ENCODE measurements around the gene SPATS2L. TPM values are rescaled to one million over a fixed set of nuclear protein-coding genes. Genes with fewer than 3 reads are reported as not detected.

Gene SPATS2L, protein sequence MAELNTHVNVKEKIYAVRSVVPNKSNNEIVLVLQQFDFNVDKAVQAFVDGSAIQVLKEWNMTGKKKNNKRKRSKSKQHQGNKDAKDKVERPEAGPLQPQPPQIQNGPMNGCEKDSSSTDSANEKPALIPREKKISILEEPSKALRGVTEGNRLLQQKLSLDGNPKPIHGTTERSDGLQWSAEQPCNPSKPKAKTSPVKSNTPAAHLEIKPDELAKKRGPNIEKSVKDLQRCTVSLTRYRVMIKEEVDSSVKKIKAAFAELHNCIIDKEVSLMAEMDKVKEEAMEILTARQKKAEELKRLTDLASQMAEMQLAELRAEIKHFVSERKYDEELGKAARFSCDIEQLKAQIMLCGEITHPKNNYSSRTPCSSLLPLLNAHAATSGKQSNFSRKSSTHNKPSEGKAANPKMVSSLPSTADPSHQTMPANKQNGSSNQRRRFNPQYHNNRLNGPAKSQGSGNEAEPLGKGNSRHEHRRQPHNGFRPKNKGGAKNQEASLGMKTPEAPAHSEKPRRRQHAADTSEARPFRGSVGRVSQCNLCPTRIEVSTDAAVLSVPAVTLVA
- 118 to 147 TPM (median 139 TPM) in 5 replicates for total RNA-seq (2022; extraction: Qiagen RNA extraction; ENCODE audit: low read depth)

DNA sequence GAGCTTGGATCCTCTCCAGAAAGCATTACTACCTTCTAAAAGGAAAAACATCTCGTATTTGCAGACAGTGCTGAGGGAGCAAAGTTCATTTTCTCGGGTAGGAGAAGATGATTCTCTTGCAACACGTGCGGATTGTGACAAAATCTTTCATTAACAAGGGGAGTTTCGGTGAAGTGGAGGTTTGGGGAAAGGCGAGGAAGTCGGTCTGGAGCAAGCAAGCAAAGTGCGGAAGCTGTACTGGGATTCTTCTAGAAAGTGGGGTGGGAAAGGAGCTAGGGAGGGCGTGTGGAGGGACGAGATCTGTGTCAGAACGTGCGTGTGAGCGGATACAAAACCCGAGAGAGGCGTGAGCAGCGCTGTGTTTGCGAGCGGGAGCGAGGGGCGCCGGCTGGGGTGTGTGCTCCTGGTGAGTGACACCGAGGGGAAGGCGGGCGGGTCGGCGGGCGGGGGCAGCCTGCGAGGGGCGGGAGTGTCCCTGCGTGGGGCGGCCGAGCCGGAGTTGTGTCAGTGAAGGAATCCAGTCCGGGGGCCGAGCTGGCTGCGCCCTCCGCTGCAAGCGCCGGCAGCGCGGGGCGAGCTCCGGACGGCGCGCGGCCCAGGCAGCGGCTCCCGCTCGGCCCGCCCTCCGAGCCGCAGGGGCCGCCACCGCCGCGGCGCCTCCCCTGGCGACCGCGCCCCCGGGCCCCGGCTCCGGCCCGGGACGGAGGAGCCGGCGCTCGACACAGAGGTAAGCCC, at the start of gene SPATS2L:
SPATS2L (plus strand) TSS at position 498 of the 735 bp plus-strand sequence. CDS start 82,552 bp downstream, outside the sequence.

DNA sequence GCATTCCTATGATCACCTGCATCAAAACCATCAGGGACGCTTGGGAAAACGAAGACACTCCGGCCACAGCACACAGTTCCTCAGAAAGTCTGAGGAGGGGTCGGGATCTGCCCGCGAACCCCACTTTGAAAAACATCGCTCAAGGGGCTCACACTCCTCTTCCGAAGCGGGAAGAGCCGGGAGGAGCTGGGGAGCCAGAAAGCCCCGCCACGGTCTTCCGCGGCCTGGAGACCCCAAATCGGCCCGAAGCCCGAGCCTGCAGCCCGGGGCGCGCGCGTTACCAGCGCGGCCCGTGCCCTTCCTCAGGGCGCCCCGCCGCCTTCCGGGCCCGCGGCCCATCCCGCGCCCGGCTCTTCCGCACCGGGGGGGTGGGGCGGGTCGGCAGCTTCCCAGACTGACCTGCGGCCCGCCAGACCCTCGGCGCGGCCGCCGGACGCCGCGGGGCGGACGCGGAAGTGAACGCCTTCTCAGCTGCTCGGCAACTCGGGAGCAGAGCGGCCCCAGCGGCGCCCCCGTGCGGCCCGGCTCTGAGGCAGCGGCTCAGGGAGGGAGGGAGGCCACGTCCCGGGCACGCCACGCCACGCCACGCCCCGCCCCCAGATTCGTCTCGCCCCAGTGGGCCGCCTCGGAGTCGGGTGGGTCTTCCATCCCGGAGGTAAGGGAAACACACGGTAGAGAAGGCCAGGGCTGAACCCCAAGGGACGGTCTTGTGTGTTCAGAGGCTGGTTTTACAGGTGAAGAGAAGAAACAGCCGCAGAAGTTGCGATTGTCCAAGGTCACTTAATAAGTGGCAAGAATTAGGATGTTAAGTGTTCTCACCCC, 203.3 kb downstream of the SPATS2L start, which contains the start of gene KCTD18:
KCTD18 (minus strand) TSS at position 457 of the 822 bp plus-strand sequence. CDS start 3,052 bp downstream, outside the sequence.

DNA sequence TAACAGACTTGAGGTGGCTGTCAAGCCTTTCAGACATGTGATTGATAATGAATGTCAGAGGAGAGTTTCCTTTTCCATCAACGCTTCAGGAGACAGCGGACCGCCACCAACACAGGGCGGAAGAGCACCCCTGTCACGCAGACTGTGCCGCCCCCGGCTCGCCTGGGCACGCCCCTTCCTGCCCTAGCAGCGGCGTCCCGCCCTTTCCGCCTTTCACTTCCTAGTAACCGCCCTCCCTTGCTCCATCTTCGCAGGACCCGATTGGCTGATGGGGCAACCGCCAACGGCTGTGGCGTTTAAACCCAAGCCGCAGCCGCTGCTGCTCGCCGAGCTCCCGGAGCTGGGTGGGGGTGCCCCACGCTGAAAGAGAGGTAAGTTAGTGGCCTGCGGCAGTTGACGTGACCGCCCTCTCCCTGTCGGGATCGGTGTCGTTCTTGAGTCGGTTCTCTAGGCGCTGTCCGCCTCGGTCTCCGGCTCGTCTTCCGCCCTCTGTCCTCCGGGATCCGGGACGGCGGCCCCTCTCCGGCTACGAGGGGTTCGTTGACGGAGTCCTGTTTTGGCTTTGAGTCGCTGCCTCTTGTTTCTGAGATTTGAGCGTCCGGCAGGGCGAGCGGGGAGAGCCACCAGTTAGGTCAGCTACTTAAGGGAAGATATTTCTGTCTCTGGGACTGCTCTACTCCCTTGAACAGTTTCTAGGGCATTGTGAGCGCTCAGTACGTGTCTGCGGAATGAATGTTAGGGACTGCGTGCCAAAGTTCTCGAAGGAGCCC, 219.6 kb downstream of the SPATS2L start, which contains the start of gene SGO2:
SGO2 (plus strand) TSS at position 326 of the 770 bp plus-strand sequence. CDS start 6,769 bp downstream, outside the sequence.

Other genes starting within 250 kb of the SPATS2L start
- gene KCTD18, start 203.4 kb downstream of the SPATS2L start, total RNA-seq (2022; extraction: Qiagen RNA extraction; ENCODE audit: low read depth) = 8.9 to 12.6 TPM (median 9.3 TPM) in 5 replicates
- gene SGO2, start 219.5 kb downstream of the SPATS2L start, total RNA-seq (2022; extraction: Qiagen RNA extraction; ENCODE audit: low read depth) = 9.8 to 17.1 TPM (median 16.1 TPM) in 5 replicates